Liver (tissue), 9 donors: ENCODE results near the gene ANKRD2. TPM values are rescaled to one million over a fixed set of nuclear protein-coding genes. Genes with fewer than 3 reads are reported as not detected.

Experiments used
- DNase-seq: peaks from one replicate; pipeline ENCODE4 v3.0.0-alpha.2; 2017; ENCODE audit warnings: low spot score
- H3K27ac ChIP-seq, 2 donors: one replicate each; pipeline ENCODE4 v1.7.0; 2013; ENCODE audit warnings: inconsistent platforms in 2 of 2, low read length in 2 of 2, control low read depth in 1 of 2, low read depth in 1 of 2, mild to moderate bottlenecking in 1 of 2
- H3K27me3 ChIP-seq, 4 donors: one replicate each; pipeline versions ENCODE4 v1.6.1 to v1.7.0; 2013; ENCODE audit warnings: low read length in 3 of 4, inconsistent platforms in 1 of 4, mild to moderate bottlenecking in 1 of 4, moderate library complexity in 1 of 4; ENCODE audit not compliant: control insufficient read depth in 4 of 4, insufficient read depth in 4 of 4
- H3K36me3 ChIP-seq, 4 donors: one replicate each; pipeline versions ENCODE4 v1.6.1 to v1.7.0; 2013; ENCODE audit warnings: low read length in 3 of 4, mild to moderate bottlenecking in 3 of 4, low read depth in 1 of 4, moderate library complexity in 1 of 4; ENCODE audit not compliant: control insufficient read depth in 4 of 4, insufficient read depth in 3 of 4
- H3K4me1 ChIP-seq, 4 donors: one replicate each; pipeline versions ENCODE4 v1.6.1 to v1.7.0; 2013; ENCODE audit warnings: low read length in 3 of 4, mild to moderate bottlenecking in 3 of 4, moderate library complexity in 1 of 4; ENCODE audit not compliant: control insufficient read depth in 4 of 4, insufficient read depth in 4 of 4
- H3K4me3 ChIP-seq, 3 donors: one replicate each; pipeline versions ENCODE4 v1.6.1 to v1.7.0; 2013; ENCODE audit warnings: low read length in 3 of 3, control low read depth in 1 of 3, low read depth in 1 of 3, mild to moderate bottlenecking in 1 of 3
- H3K9ac ChIP-seq, 2 donors: one replicate each; pipeline ENCODE4 v1.7.0; 2013; ENCODE audit warnings: low read length in 2 of 2, mild to moderate bottlenecking in 2 of 2, moderate library complexity in 2 of 2, control low read depth in 1 of 2, low read depth in 1 of 2
- H3K9me3 ChIP-seq, 4 donors: one replicate each; pipeline versions ENCODE4 v1.6.1 to v1.7.0; 2013; ENCODE audit warnings: low read length in 3 of 4; ENCODE audit not compliant: control insufficient read depth in 4 of 4
- ATF3 ChIP-seq: IDR thresholded peaks from 2 replicates; pipeline ENCODE4 v1.6.1; 2016; ENCODE audit warnings: antibody characterized with exemption
- CTCF ChIP-seq: fragments of 150-350 bp; IDR thresholded peaks from 2 replicates; pipeline ENCODE4 v1.5.1; 2017; ENCODE audit warnings: improper control_type of control experiment, low read depth, low read length; ENCODE audit not compliant: missing input control
- EGR1 ChIP-seq, 2 donors: IDR thresholded peaks; 2 replicates each; pipeline ENCODE4 v1.6.1; 2016 to 2018; ENCODE audit warnings: antibody characterized with exemption in 2 of 2, low read depth in 2 of 2
- FOXA1 ChIP-seq: IDR thresholded peaks from 2 replicates; pipeline ENCODE4 v1.6.1; 2016; ENCODE audit warnings: antibody characterized with exemption
- FOXA2 ChIP-seq: IDR thresholded peaks from 2 replicates; pipeline ENCODE4 v1.6.1; 2016; ENCODE audit warnings: antibody characterized with exemption
- GABPA ChIP-seq, 2 donors: IDR thresholded peaks in 1 of 2; conservative IDR thresholded peaks in 1 of 2; 2 replicates each; pipeline ENCODE4 v1.6.1; 2016; ENCODE audit warnings: antibody characterized with exemption in 2 of 2, mild to moderate bottlenecking in 1 of 2, moderate library complexity in 1 of 2
- HNF4A ChIP-seq, 2 donors: conservative IDR thresholded peaks; 2 replicates each; pipeline ENCODE4 v1.6.1; 2016; ENCODE audit warnings: antibody characterized with exemption in 2 of 2, mild to moderate bottlenecking in 2 of 2
- HNF4G ChIP-seq: IDR thresholded peaks from 2 replicates; pipeline ENCODE4 v1.6.1; 2016; ENCODE audit warnings: antibody characterized with exemption
- JUND ChIP-seq, 2 donors: IDR thresholded peaks; 2 replicates each; pipeline ENCODE4 v1.6.1; 2016; ENCODE audit warnings: antibody characterized with exemption in 2 of 2
- MAX ChIP-seq: IDR thresholded peaks from 2 replicates; pipeline ENCODE4 v1.6.1; 2016; ENCODE audit warnings: antibody characterized with exemption
- NR2F2 ChIP-seq: IDR thresholded peaks from 2 replicates; pipeline ENCODE4 v1.6.1; 2016; ENCODE audit warnings: antibody characterized with exemption
- RAD21 ChIP-seq, 2 donors: IDR thresholded peaks; 2 replicates each; pipeline ENCODE4 v1.6.1; 2016; ENCODE audit warnings: antibody characterized with exemption in 2 of 2, mild to moderate bottlenecking in 2 of 2
- REST ChIP-seq: IDR thresholded peaks from 2 replicates; pipeline ENCODE4 v1.6.1; 2016; ENCODE audit warnings: antibody characterized with exemption, mild to moderate bottlenecking
- RXRA ChIP-seq, 2 donors: IDR thresholded peaks; 2 replicates each; pipeline ENCODE4 v1.6.1; 2017 to 2018; ENCODE audit warnings: antibody characterized with exemption in 2 of 2, mild to moderate bottlenecking in 1 of 2
- SP1 ChIP-seq: IDR thresholded peaks from 2 replicates; pipeline ENCODE4 v1.6.1; 2018; ENCODE audit warnings: antibody characterized with exemption, mild to moderate bottlenecking
- TAF1 ChIP-seq: conservative IDR thresholded peaks from 2 replicates; pipeline ENCODE4 v1.6.1; 2016; ENCODE audit warnings: antibody characterized with exemption, mild to moderate bottlenecking
- ZBTB33 ChIP-seq: IDR thresholded peaks from 2 replicates; pipeline ENCODE4 v1.6.1; 2016; ENCODE audit warnings: antibody characterized with exemption
- WGBS: extraction: QIAGEN DNeasy Blood & Tissue Kit; methylation state at CpG from one replicate; pipeline ENCODE4 v1.1.7; 2013; 5-methylcytosine and 5-hydroxymethylcytosine counted together
- polyA plus RNA-seq, 2 donors: library from polyadenylated mRNA; stranded (reverse) in 1 of 2; unstranded in 1 of 2; fragments of 200-250 nt in 1 of 2; fragments of >200 nt in 1 of 2; fragmentation: Nextera tagmentation in 1 of 2; extraction: Ambion mirVana in 1 of 2; gene quantifications; one replicate each; pipeline versions ENCODE4 v1.2.1 to v1.2.3, GENCODE V29; 2013 to 2015
- total RNA-seq, 2 donors: library from RNA; depleted of rRNA; stranded (reverse); fragments of >200 nt; gene quantifications; one replicate each; pipeline ENCODE4 v1.2.3, GENCODE V29; 2014
- donor health status: healthy.
- donor health status: healthy.
- donor health status: healthy.
- donor health status: healthy.
- donor health status: healthy.

The ANKRD2 gene
- total and polyA plus RNA-seq, 4 donors, result not detected

- Histone ChIP-seq H3K27ac (no peak overlapping the region), H3K9ac (no peak overlapping the region), H3K4me3 (no peak overlapping the region), H3K9me3 (no peaks in the 10 kb centered on the region), H3K27me3 (no peaks in the 10 kb centered on the region), H3K4me1 (peaks cover 3 to 11% (median 9%) of the 10 kb centered on the region in 4 donors), H3K36me3 (peaks cover 0 to 10% (median 4%) of the 10 kb centered on the region in 4 donors)
- TF ChIP-seq FOXA1 (no peak), SP1 (no peak), EGR1 (IDR thresholded peaks at IDR 0.05; ENCODE audit: low read depth in 2 of 2) (no peak), JUND (IDR thresholded peaks at IDR 0.05) (no peak), RXRA (IDR thresholded peaks at IDR 0.05) (no peak), MAX (no peak), ATF3 (no peak), HNF4A (conservative IDR thresholded peaks at IDR 0.05) (no peak), REST (no peak), RAD21 (IDR thresholded peaks at IDR 0.05) (no peak)
- 93% methylated on average over 2 of the region's 2 CpGs for WGBS
- no peak for DNase-seq
Measured at GRCh38 chr10:97597778-97598177, 25.2 kb downstream of the ANKRD2 start.

GRCh38 chr10:97598407-97599271, 26.1 kb downstream of the ANKRD2 start:
- WGBS, result 96% methylated on average over 19 of the region's 19 CpGs
- H3K9me3 ChIP-seq, result no peaks in the 10 kb centered on the region
- no peak overlapping the region for H3K27ac ChIP-seq
- TF ChIP-seq CTCF, result no peak
- TF ChIP-seq ZBTB33, result no peak
- TF ChIP-seq TAF1, result no peak
- no peak for TF ChIP-seq MAX
- no peak for TF ChIP-seq REST
- no peak for TF ChIP-seq RXRA (IDR thresholded peaks at IDR 0.05)
- no peak for TF ChIP-seq NR2F2
- no peak for TF ChIP-seq ATF3
- TF ChIP-seq JUND (IDR thresholded peaks at IDR 0.05), result no peak
- no peak for TF ChIP-seq HNF4G
- TF ChIP-seq GABPA (IDR thresholded peaks at IDR 0.05 in 1 of 2, conservative IDR thresholded peaks at IDR 0.05 in 1 of 2), result no peak
- no peak for TF ChIP-seq SP1
- TF ChIP-seq HNF4A (conservative IDR thresholded peaks at IDR 0.05), result no peak
- no peak for TF ChIP-seq FOXA2
- TF ChIP-seq EGR1 (IDR thresholded peaks at IDR 0.05; ENCODE audit: low read depth in 2 of 2), result no peak
- peaks cover 3 to 11% (median 9%) of the 10 kb centered on the region in 4 donors for H3K4me1 ChIP-seq
- no peaks in the 10 kb centered on the region for H3K27me3 ChIP-seq
- no peak overlapping the region for H3K4me3 ChIP-seq
- peaks cover 0 to 10% (median 5%) of the 10 kb centered on the region in 4 donors for H3K36me3 ChIP-seq
- no peak for DNase-seq
- no peak overlapping the region for H3K9ac ChIP-seq
